Measurements from ENCODE around the gene RPS6KA1.

RPS6KA1 gene

GRCh38 chr1:26614655-26615411, 85.3 kb downstream of the RPS6KA1 start:
- no peaks in the 10 kb centered on the region for H3K36me3 ChIP-seq (replicated peaks; ENCODE audit: insufficient read depth, low read length)
- H2AFZ ChIP-seq (ENCODE audit: low read length) = no peak overlapping the region
- H3K4me1 ChIP-seq (ENCODE audit: low read length) = peaks cover 5% of the 10 kb centered on the region; the same call in 1 of the 2 replicates
- H3K27ac ChIP-seq (ENCODE audit: low read length) = no peak overlapping the region
- H3K27me3 ChIP-seq (replicated peaks; ENCODE audit: insufficient read depth, low read length) = no peaks in the 10 kb centered on the region
- H3K9me2 ChIP-seq (replicated peaks; ENCODE audit: insufficient read depth, low read length) = no peaks in the 10 kb centered on the region
- H3K9me3 ChIP-seq (replicated peaks; ENCODE audit: insufficient read depth, low read length) = no peaks in the 10 kb centered on the region
- H3K4me2 ChIP-seq (ENCODE audit: low read depth, low read length) = no peak overlapping the region
- TF ChIP-seq, protein P1, sequence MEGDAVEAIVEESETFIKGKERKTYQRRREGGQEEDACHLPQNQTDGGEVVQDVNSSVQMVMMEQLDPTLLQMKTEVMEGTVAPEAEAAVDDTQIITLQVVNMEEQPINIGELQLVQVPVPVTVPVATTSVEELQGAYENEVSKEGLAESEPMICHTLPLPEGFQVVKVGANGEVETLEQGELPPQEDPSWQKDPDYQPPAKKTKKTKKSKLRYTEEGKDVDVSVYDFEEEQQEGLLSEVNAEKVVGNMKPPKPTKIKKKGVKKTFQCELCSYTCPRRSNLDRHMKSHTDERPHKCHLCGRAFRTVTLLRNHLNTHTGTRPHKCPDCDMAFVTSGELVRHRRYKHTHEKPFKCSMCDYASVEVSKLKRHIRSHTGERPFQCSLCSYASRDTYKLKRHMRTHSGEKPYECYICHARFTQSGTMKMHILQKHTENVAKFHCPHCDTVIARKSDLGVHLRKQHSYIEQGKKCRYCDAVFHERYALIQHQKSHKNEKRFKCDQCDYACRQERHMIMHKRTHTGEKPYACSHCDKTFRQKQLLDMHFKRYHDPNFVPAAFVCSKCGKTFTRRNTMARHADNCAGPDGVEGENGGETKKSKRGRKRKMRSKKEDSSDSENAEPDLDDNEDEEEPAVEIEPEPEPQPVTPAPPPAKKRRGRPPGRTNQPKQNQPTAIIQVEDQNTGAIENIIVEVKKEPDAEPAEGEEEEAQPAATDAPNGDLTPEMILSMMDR (IDR thresholded peaks at IDR 0.05; ENCODE audit: low read length) = no peak
- no peak for TF ChIP-seq EZH2 (optimal IDR thresholded peaks at IDR 0.05; ENCODE audit: low read depth, low read length)
- no peak for TF ChIP-seq EZH2phosphoT487 (IDR thresholded peaks at IDR 0.05; ENCODE audit: low read length)
- no peaks in the 10 kb centered on the region for H3K79me2 ChIP-seq (ENCODE audit: low read length)
- DNase-seq = no peak
- H3F3A ChIP-seq (ENCODE audit: insufficient read depth, low read length) = peaks cover 6% of the 10 kb centered on the region
- no peak overlapping the region for H3K4me3 ChIP-seq (ENCODE audit: low read length)
- no peak overlapping the region for H3K9ac ChIP-seq (ENCODE audit: low read length)
- H4K20me1 ChIP-seq (ENCODE audit: insufficient read depth, low read length) = no peaks in the 10 kb centered on the region

GRCh38 chr1:26616881-26617280, 87.3 kb downstream of the RPS6KA1 start:
- H3K4me2 ChIP-seq (ENCODE audit: low read depth, low read length) = no peak overlapping the region
- peaks cover 19% of the 10 kb centered on the region for H3F3A ChIP-seq (ENCODE audit: insufficient read depth, low read length)
- H3K9ac ChIP-seq (ENCODE audit: low read length) = no peak overlapping the region
- TF ChIP-seq EZH2 (optimal IDR thresholded peaks at IDR 0.05; ENCODE audit: low read depth, low read length) (no peak), EZH2phosphoT487 (IDR thresholded peaks at IDR 0.05; ENCODE audit: low read length) (no peak)
- TF ChIP-seq, protein P1 (IDR thresholded peaks at IDR 0.05; ENCODE audit: low read length) = no peak
- H3K27ac ChIP-seq (ENCODE audit: low read length) = no peak overlapping the region
- no peak for DNase-seq
- H4K20me1 ChIP-seq (ENCODE audit: insufficient read depth, low read length) = no peaks in the 10 kb centered on the region
- no peaks in the 10 kb centered on the region for H3K9me3 ChIP-seq (replicated peaks; ENCODE audit: insufficient read depth, low read length)
- no peaks in the 10 kb centered on the region for H3K79me2 ChIP-seq (ENCODE audit: low read length)
- no peaks in the 10 kb centered on the region for H3K9me2 ChIP-seq (replicated peaks; ENCODE audit: insufficient read depth, low read length)
- no peaks in the 10 kb centered on the region for H3K27me3 ChIP-seq (replicated peaks; ENCODE audit: insufficient read depth, low read length)
- H3K4me1 ChIP-seq (ENCODE audit: low read length) = peaks cover 5% of the 10 kb centered on the region; the same call in 1 of the 2 replicates
- no peaks in the 10 kb centered on the region for H3K36me3 ChIP-seq (replicated peaks; ENCODE audit: insufficient read depth, low read length)
- no peak overlapping the region for H3K4me3 ChIP-seq (ENCODE audit: low read length)
- H2AFZ ChIP-seq (ENCODE audit: low read length) = no peak overlapping the region

DNA sequence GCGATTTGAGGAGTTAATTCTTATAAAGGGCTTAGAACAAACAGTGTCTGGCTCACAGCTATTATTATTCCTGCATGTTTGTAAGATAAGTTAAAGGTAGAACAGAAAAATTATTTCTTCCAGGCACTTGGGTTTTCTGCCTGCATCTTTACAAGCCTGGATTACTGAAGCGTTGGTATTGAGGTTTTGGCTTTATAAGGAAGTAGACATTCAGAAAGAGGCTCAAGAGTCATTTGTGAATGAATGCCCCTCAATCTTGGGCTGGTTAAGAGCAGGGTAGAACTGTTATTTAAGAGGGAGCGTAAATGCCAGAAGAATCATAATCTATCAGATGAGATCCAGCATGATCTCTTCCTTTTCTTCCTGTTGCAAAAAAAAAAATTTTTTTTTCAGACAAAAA, 89.0 kb downstream of the RPS6KA1 start:
- H3K27ac ChIP-seq (ENCODE audit: low read length) = no peak overlapping the region
- TF ChIP-seq EZH2 (optimal IDR thresholded peaks at IDR 0.05; ENCODE audit: low read depth, low read length) = no peak
- no peak for TF ChIP-seq EZH2phosphoT487 (IDR thresholded peaks at IDR 0.05; ENCODE audit: low read length)
- TF ChIP-seq, protein P1 (IDR thresholded peaks at IDR 0.05; ENCODE audit: low read length) = no peak
- H3K9me2 ChIP-seq (replicated peaks; ENCODE audit: insufficient read depth, low read length) = no peaks in the 10 kb centered on the region
- H3K27me3 ChIP-seq (replicated peaks; ENCODE audit: insufficient read depth, low read length) = no peaks in the 10 kb centered on the region
- no peaks in the 10 kb centered on the region for H4K20me1 ChIP-seq (ENCODE audit: insufficient read depth, low read length)
- peaks cover 5% of the 10 kb centered on the region; the same call in 1 of the 2 replicates for H3K4me1 ChIP-seq (ENCODE audit: low read length)
- H3K79me2 ChIP-seq (ENCODE audit: low read length) = no peaks in the 10 kb centered on the region
- H3K4me3 ChIP-seq (ENCODE audit: low read length) = no peak overlapping the region
- H3K4me2 ChIP-seq (ENCODE audit: low read depth, low read length) = no peak overlapping the region
- H3K9me3 ChIP-seq (replicated peaks; ENCODE audit: insufficient read depth, low read length) = no peaks in the 10 kb centered on the region
- no peak for DNase-seq
- no peak overlapping the region for H3K9ac ChIP-seq (ENCODE audit: low read length)
- peaks cover 19% of the 10 kb centered on the region for H3F3A ChIP-seq (ENCODE audit: insufficient read depth, low read length)
- no peak overlapping the region for H2AFZ ChIP-seq (ENCODE audit: low read length)
- no peaks in the 10 kb centered on the region for H3K36me3 ChIP-seq (replicated peaks; ENCODE audit: insufficient read depth, low read length)

Measured in MM.1S (cell line).